ENCODE measurements around the gene PTTG1IP. TPM values are rescaled to one million over a fixed set of nuclear protein-coding genes. Genes with fewer than 3 reads are reported as not detected.

PTTG1IP gene
- total RNA-seq, 1 donor from 2014 or later = 240 TPM

- no peak overlapping the region for H3K27ac Mint-ChIP-seq (ENCODE audit: unreplicated experiment)
Measured at GRCh38 chr21:44819283-44820243, 53.9 kb downstream of the PTTG1IP start.

GRCh38 chr21:44818640-44819011 is 54.9 kb downstream of the PTTG1IP start:
- H3K36me3 Mint-ChIP-seq (ENCODE audit: low read depth, unreplicated experiment) = peaks cover 8% of the 10 kb centered on the region
- H3K36me3 ChIP-seq (ENCODE audit: insufficient read depth, low read length) = no peaks in the 10 kb centered on the region
- DNase-seq (ENCODE audit: low read depth) = no peak
- peak overlapping the region; percentile 54 for H3K4me3 Mint-ChIP-seq (ENCODE audit: unreplicated experiment)
- TF ChIP-seq EZH2 (IDR thresholded peaks at IDR 0.05; ENCODE audit: insufficient read depth, low read length) (no peak), CTCF (IDR thresholded peaks at IDR 0.05; ENCODE audit: insufficient read depth, low read depth, low read length) (no peak)
- peaks cover 2% of the 10 kb centered on the region for H3K27me3 Mint-ChIP-seq (ENCODE audit: low read depth, unreplicated experiment)
- no peak for FAIRE-seq
- peak overlapping the region; percentile 72 for H3K27ac ChIP-seq (ENCODE audit: low read depth, low read length)
- peaks cover 22% of the 10 kb centered on the region for H3K9me3 Mint-ChIP-seq (ENCODE audit: unreplicated experiment)
- H3K4me1 Mint-ChIP-seq (ENCODE audit: low read depth, unreplicated experiment) = peaks cover 5% of the 10 kb centered on the region
- no peaks in the 10 kb centered on the region for H3K4me1 ChIP-seq (ENCODE audit: insufficient read depth, low read length)
- peaks cover 11% of the 10 kb centered on the region for H3K9me3 ChIP-seq (ENCODE audit: insufficient read depth, low read depth, low read length)
- peak overlapping the region; percentile 96 for H3K4me2 ChIP-seq (ENCODE audit: low read length)
- no peak overlapping the region for H3K27ac Mint-ChIP-seq (ENCODE audit: unreplicated experiment)
- H4K20me1 ChIP-seq (ENCODE audit: insufficient read depth, low read length) = peaks cover 38% of the 10 kb centered on the region
- peak overlapping the region; percentile 85 for H3K9ac ChIP-seq (ENCODE audit: low read length)
- peak overlapping the region; percentile 58 for H3K4me3 ChIP-seq (ENCODE audit: insufficient read depth, low read depth, low read length)
- H2AFZ ChIP-seq (ENCODE audit: low read depth, low read length) = peak overlapping the region; percentile 78
- H3K27me3 ChIP-seq (ENCODE audit: insufficient read depth, low read length) = no peaks in the 10 kb centered on the region
- peaks cover 39% of the 10 kb centered on the region for H3K79me2 ChIP-seq (ENCODE audit: insufficient read depth, low read length)

More at GRCh38 chr21:44819283-44820243, 53.9 kb downstream of the PTTG1IP start:
- TF ChIP-seq EZH2 (IDR thresholded peaks at IDR 0.05; ENCODE audit: insufficient read depth, low read length) (no peak), CTCF (IDR thresholded peaks at IDR 0.05; ENCODE audit: insufficient read depth, low read depth, low read length) (no peak)
- H3K36me3 ChIP-seq (ENCODE audit: insufficient read depth, low read length) = no peaks in the 10 kb centered on the region
- no peaks in the 10 kb centered on the region for H3K27me3 ChIP-seq (ENCODE audit: insufficient read depth, low read length)
- Mint-ChIP-seq H3K4me3 (ENCODE audit: unreplicated experiment) (peak overlapping the region; percentile 73), H3K9me3 (ENCODE audit: unreplicated experiment) (peaks cover 24% of the 10 kb centered on the region), H3K36me3 (ENCODE audit: low read depth, unreplicated experiment) (peaks cover 8% of the 10 kb centered on the region), H3K4me1 (ENCODE audit: low read depth, unreplicated experiment) (peaks cover 5% of the 10 kb centered on the region), H3K27me3 (ENCODE audit: low read depth, unreplicated experiment) (peaks cover 3% of the 10 kb centered on the region)
- H3K9me3 ChIP-seq (ENCODE audit: insufficient read depth, low read depth, low read length) = peaks cover 11% of the 10 kb centered on the region
- H3K79me2 ChIP-seq (ENCODE audit: insufficient read depth, low read length) = peaks cover 30% of the 10 kb centered on the region
- H3K9ac ChIP-seq (ENCODE audit: low read length) = no peak overlapping the region
- no peak overlapping the region for H3K4me2 ChIP-seq (ENCODE audit: low read length)
- no peak for DNase-seq (ENCODE audit: low read depth)
- H4K20me1 ChIP-seq (ENCODE audit: insufficient read depth, low read length) = peaks cover 29% of the 10 kb centered on the region
- no peak overlapping the region for H3K4me3 ChIP-seq (ENCODE audit: insufficient read depth, low read depth, low read length)
- H3K4me1 ChIP-seq (ENCODE audit: insufficient read depth, low read length) = no peaks in the 10 kb centered on the region
- FAIRE-seq = no peak
- no peak overlapping the region for H3K27ac ChIP-seq (ENCODE audit: low read depth, low read length)
- no peak overlapping the region for H2AFZ ChIP-seq (ENCODE audit: low read depth, low read length)

Data from astrocyte (in vitro differentiated cells and primary cell).